HG03108 (cell line): ENCODE results near the gene CRYGC.

Source experiments
- ATAC-seq: cut with Tn5 transposase; IDR thresholded peaks from one replicate; pipeline ENCODE4 v1.9.1; 2021; ENCODE audit warnings: moderate library complexity; ENCODE audit not compliant: unreplicated experiment

Gene CRYGC

DNA sequence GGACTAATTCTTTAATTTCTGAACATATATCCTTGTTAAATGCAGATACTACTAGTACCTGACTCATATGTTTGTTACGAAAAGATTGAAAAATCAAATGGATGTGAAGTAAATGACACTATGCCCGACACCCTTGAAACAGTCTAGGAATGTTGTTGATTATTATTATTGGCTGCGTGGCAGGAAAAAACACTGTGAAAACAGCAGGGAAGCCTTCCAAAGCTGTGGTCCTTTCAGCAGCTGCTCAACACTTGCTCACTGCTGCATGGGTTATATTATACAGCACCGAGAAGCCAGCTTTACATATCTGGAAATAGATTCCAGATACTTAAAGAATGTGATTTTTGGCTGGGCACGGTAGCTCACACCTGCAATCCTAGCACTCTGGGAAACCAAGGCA is 31.8 kb downstream of the CRYGC start:
- no peak for ATAC-seq

DNA sequence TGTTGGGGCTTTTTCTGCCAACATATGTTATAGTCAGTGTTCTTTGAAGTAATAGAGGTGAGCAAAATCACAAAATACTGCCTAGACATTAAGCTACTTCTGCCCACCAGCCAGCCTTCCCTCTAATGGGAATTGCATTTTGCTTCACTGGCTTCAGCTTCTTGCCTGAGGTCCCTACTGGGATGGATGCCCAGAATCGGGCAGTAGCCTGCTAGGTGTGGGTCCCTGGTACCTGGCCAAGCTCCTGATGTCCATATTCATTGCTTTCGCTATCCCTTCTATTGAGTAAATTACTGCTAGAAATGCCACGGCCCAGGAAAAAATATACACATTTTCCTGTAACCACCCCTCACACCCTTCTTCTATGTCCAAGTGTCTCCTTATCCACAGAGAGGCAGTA is 32.3 kb downstream of the CRYGC start:
- no peak for ATAC-seq

DNA sequence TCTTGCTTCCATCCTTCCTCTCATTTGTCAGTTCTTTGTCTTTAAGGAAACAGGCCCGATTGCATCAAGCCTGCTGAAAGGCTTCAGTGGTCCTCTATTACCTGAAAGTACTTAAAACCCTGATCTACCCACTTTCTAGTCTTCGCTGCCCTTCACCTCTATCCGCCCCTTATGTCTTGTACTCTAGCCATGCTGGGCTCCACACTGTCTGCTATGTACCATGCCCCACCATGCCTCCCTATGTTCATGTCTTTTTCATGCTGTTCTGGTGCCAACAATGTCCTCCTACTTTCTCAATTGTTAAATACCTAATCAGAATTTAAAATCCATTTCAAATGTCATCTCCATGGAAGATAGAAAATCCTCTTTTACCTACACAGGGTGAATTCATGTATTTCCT is 33.5 kb downstream of the CRYGC start:
- ATAC-seq, result no peak

DNA sequence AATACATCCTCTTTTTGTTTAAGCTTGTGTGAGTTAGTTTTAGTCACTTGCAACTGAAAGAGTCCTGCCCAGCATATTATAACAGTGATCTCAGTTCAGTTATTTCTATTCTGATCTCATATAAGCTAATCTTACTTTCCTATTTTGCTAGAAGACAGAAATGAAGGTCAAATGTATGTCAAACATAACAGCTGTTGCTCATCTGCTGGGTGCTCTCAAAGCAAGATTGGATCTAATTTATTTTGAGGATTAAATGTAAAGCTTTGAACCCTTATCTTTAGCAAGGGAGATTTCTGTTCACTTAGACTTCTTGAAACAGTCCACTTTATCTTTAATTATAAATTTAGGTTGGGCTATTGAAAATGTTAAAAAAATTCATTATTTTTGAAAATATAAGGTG is 36.5 kb downstream of the CRYGC start:
- no peak for ATAC-seq

DNA sequence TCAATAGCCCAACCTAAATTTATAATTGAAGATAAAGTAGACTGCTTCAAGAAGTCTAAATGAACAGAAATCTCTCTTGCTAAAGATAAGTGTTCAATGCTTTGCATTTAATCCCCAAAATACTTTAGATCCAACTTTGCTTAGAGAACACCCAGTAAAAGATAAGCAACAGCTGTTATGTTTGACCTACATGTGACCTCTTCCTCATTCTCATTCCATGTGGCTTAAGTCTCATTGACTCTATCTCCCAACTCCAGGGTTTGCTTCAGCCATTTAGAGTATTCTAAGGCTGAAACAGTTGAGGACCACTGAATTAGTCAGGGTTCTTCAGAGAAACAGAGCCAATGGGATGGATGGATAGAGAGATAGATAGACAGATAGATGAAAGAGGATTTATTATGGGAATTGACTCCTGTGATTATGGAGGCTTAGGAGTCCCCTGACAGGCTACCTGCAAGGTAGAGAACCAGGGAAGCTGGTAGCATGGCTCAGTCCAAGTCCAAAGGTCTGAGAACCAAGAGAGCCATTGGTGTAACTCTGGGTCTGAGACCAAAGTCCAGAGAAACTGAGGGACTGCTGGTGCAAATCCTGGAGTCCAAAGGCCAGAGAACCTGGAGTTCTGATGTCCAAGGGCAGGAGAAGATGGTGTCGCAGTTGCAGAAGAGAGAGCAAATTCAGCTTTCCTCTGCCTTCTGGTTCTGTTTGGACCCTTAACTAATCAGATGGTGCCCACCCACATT is 37.4 kb downstream of the CRYGC start:
- ATAC-seq, result no peak

DNA sequence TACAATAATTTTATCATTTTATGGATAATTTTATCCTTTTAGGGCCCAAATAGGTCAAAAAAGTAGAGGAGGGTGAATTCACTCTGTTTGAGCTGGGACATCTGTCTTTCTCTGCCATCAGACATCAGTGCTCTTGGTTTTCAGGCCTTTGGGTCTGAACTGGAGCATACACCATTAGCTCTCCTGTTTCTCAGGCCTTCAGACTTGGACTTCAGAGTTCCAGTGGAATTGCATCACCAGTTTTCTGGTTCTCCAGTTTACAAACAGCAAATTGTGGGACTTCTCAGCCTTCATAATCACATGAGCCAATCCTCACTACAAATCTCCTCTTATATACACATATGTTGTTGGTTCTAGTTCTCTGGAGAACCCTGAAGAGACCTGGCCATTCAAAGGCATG is 39.2 kb downstream of the CRYGC start:
- no peak for ATAC-seq

DNA sequence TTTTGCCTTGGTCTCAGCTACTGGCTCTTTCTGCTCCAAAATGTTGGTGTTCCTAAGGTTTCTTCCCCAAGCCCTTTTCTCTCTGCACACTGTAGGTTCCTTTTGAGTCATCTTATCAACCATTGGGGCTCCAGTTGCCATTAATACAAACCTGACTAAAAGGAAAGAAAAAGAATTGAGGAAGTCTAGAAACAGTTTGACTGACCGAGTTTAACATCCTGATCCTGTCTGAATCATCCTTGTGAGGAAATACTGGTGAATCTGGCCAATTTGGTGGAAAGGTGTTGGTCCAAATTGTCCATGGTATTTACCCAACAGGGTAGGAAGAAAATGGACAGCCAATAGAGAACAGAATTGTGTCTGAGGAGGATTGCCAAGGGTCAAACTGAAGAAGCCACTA is 43.6 kb downstream of the CRYGC start:
- no peak for ATAC-seq

DNA sequence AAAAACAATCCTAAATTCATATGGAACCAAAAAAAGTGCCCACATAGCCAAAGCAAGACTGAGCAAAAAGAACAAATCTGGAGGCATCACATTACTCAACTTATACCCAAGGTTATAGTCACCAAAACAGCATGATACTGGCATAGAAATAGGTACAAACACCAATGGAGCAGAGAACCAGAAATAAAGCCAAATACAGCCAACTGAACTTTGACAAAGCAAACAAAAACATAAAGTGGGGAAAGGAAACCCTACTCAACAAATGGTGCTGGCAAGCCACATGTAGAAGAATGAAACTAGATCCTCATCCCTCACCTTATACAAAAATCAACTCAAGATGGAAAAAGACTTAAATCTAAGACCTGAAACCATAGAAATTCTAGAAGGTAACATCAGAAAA is 45.8 kb downstream of the CRYGC start:
- no peak for ATAC-seq
